ENCODE data around the gene UBTD2. TPM values are rescaled to one million over a fixed set of nuclear protein-coding genes. Genes with fewer than 3 reads are reported as not detected.
"Not testable (repeated sequence)": the region's sequence is repeated elsewhere in the genome, so short reads cannot be mapped to it uniquely, and the experiment has no call there.

The UBTD2 gene
- polyA plus RNA-seq, 1 donor: 49.8 TPM

DNA sequence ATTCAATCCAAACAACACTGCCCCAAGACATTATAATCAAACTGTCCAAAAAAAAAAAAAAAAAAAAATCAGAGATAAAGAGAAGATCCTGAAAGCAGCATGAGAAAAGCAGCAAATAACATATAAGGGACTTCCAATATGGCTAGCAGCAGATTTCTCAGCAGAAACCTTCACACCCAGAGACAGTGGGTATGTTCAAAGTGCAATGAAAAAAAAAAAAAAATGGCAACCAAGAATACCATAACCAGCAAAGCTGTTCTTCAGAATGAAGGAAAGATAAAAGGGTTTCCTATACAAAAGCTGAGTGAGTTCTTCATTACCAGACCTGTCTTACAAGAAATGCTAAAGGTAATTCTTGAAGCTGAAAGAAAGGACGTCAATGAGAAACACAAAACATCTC, 32.1 kb downstream of the UBTD2 start:
- no peak for DNase-seq (ENCODE audit: low read depth)

- no peak for DNase-seq (ENCODE audit: low read depth)
Observed at GRCh38 chr5:172248637-172249036, 34.9 kb downstream of the UBTD2 start.

- DNase-seq (ENCODE audit: low read depth): peak; percentile 13
Observed at GRCh38 chr5:172245703-172246125, 37.9 kb downstream of the UBTD2 start.

DNA sequence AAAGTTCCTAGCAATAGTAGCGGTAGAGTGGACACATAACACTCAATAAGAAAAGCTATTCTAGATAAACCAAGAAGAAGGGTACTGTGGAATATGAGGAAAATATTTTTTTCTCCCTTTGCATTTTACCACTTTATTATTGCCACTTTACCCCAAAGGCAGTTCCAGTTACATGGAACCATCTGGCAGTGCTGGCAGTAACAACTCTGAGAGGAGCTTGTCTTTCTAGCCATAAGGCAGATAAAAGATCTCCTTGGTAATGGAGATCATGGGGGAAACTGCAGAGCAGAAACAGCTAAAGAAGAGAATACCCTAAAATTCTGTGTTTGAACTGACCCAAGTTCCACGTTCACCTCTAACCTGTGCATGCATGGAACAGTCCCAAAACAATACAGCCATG, 38.5 kb downstream of the UBTD2 start:
- DNase-seq (ENCODE audit: low read depth): no peak

GRCh38 chr5:172243302-172243701, 40.3 kb downstream of the UBTD2 start:
- no peak for DNase-seq (ENCODE audit: low read depth)

- no peak for DNase-seq (ENCODE audit: low read depth)
Observed at GRCh38 chr5:172238334-172238733, 45.2 kb downstream of the UBTD2 start.

- peak; percentile 13 for DNase-seq (ENCODE audit: low read depth)
Observed at GRCh38 chr5:172235827-172236736, 47.5 kb downstream of the UBTD2 start.

GRCh38 chr5:172235132-172235780, 48.3 kb downstream of the UBTD2 start:
- no peak for DNase-seq (ENCODE audit: low read depth)

DNA sequence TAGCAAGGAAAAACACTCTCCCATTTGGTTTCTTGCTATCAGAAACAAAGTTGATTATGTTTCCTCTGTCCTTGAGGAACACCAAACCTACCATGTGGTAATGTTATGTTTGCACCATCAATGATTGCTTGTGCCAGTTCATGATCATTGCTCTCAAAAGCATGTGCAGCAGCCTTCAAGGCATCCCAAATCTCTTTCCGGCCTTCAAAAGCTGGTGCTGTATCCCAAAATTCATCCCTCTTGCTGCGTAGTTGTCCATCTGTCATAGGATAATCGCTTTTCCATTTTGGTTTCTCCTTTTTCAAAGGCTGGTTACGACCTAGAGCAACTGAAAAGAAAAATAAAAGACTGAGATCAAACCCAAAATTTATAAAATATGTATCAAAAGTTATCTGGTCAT, 49.5 kb downstream of the UBTD2 start:
- DNase-seq (ENCODE audit: low read depth): no peak

DNA sequence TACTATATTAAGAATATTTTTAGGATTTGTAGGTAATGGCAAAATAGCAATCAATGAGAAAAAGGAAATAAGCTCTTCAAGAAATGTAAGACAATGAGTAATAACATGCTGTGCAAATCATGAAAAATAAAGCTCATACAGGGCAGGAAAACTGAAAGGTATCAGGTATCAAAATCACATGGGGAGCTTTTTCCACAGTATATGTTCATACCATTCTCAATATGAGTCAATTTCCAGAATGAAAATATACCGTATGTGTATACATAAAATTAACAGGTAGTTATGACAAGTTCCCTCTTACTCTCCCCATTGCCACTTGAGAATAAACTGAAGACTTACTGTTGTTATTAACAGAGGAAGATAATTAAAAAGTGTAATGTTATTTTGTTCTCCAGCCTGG, 53.7 kb downstream of the UBTD2 start:
- DNase-seq (ENCODE audit: low read depth): no peak

- DNase-seq (ENCODE audit: low read depth): no peak
Observed at GRCh38 chr5:172224996-172225395, 58.6 kb downstream of the UBTD2 start.

DNA sequence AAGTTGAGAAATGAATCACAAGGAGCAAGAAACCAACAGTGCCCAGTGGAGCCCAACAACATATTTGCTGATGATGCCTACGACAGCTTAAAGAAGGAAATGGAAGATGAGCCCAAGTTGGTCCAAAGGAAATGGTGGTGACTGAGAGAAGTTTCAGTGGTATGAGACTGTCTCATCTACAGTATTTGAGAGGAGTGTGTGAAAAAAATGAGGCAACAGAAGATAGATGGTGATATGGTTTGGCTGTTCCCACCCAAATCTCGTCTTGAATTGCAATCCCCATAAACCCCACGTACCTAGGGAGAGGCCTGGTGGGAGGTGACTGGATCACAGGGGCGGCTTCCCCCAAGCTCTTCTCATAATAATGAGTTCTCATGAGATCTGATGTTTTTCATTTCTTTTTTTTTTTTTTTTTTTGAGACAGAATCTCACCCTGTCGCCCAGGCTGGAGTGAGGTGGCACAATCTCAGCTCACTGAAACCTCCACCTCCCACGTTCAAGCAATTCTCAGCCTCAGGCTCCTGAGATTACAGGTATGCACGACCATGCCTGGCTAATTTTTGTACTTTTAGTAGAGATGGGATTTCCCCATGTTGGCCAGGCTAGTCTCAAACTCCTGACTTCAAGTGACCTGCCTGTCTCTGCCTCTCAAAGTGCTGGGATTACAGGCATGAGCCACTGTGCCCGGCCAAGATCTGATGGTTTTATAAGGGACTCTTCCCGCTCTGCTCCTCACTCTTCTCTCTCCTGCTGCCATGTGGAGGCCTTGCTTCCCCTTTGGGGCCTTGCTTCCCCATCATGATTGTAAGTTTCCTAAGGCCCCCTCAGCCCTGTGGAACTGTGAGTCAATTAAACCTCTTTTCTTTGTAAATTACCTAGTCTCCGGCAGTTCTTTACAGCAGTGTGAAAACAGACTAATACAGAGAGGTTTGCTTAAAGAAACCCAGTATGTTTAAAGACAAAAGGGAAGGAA, 59.4 kb downstream of the UBTD2 start:
- DNase-seq (ENCODE audit: low read depth): no peak

DNA sequence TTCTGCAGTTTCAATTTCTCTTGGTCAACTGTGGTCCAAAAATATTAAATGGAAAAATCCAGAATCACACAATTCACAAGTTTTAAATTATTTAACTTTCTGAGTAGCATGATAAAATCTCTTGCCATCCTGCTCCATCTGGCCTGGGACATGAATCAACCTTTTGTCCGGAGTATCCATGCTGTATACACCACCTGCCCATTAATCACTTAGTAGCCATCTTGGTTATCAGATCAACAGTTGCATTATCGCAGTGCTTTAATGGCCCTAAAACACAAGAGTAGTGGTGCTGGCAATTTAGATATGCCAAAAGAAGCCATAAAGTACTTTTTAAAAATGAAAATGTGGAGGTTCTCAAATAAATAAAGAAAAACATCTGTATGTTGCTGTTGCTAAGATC, 64.3 kb downstream of the UBTD2 start:
- DNase-seq (ENCODE audit: low read depth): no peak

- no peak for DNase-seq (ENCODE audit: low read depth)
Observed at GRCh38 chr5:172216345-172216744, 67.2 kb downstream of the UBTD2 start.

- DNase-seq (ENCODE audit: low read depth): no peak
Observed at GRCh38 chr5:172213126-172213525, 70.4 kb downstream of the UBTD2 start.

DNA sequence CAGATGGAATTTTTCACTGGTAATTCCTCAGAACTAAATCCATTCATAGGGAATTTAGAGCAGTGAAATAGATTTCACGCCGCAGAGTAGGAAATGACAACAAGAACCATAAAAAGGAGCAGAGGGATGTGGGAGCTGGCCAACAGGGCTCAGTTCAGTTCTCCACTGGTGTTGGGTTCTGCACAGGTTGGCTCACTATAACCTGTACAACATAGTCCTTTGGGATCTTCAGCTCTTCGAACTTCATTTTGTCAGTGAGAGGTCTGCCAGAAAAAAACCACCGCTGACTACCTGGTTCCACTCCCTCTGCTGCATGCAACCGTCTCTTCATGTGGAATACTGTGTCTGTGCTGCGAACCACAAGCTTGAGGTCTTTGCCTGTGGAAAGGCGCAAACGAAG, 71.9 kb downstream of the UBTD2 start:
- DNase-seq (ENCODE audit: low read depth): no peak

- no peak for DNase-seq (ENCODE audit: low read depth)
Observed at GRCh38 chr5:172209714-172210113, 73.8 kb downstream of the UBTD2 start.

DNA sequence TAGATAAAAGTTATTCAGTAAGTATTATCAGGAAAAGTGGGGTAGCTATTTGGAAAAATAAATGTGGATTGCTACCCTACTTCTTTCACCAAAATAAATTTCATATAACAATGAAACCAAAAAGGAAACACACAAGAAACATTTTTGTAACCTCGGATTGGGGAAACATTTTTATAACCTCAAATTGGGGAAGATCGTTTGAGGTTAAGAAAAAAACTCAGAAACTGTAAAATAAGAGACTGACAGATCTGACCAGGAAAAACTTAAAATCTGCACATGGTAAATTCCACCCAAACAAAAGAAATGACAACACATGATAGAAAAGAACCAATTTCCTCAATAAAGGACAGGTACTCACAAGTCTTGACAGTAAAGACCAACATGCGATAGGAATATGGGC, 76.1 kb downstream of the UBTD2 start:
- no peak for DNase-seq (ENCODE audit: low read depth)

DNA sequence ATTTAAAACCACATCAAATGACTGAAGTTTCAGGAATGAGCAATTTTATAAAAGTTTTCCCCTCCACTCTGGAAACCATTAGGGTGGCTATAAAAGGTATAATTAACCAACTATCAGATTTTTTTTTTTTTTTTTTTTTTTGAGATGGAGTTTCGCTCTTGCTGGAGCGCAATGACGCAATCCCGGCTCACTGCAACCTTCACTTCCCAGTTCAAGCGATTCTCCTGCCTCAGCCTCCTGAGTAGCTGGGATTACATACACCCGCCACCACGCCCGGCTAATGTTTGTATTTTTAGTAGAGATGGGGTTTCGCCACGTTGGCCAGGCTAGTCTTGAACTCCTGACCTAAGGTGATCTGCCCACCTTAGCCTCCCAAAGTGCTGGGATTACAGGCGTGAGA, 77.6 kb downstream of the UBTD2 start:
- not testable (repeated sequence) for DNase-seq (ENCODE audit: low read depth)

- no peak for DNase-seq (ENCODE audit: low read depth)
Observed at GRCh38 chr5:172200476-172200875, 83.1 kb downstream of the UBTD2 start.

- DNase-seq (ENCODE audit: low read depth): no peak
Observed at GRCh38 chr5:172199446-172199845, 84.1 kb downstream of the UBTD2 start.

DNA sequence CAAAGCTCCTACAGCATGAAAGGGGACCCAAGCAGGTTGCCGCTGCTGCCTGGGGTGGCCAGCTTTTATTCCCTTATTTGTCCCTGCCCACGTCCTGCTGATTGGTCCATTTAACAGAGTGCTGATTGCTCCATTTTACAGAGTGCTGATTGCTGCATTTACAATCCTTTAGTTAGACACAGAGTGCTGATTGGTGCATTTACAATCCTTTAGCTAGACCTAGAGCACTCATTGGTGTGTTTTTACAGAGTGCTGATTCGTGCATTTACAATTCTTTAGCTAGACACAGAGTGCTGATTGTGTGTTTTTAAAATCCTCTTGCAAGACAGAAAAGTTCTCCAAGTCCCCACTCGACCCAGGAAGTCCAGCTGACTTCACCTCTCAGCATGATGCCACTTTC, 85.8 kb downstream of the UBTD2 start:
- not testable (repeated sequence) for DNase-seq (ENCODE audit: low read depth)

Data from forelimb muscle (tissue), 1 donor.